ENCODE results near the gene UBTD2.

Gene UBTD2

GRCh38 chr5:172311026-172311425 lies 27.5 kb upstream of the UBTD2 start:
- ChIA-PET POLR2A (no interaction called here), CTCF (no interaction called here)
- DNase-seq (ENCODE audit: extremely low spot score), result no peak
- TF ChIP-seq TARDBP (IDR thresholded peaks at IDR 0.05) (no peak), SP1 (IDR thresholded peaks at IDR 0.05) (no peak), FOXK2 (IDR thresholded peaks at IDR 0.05) (no peak), CTBP1 (IDR thresholded peaks at IDR 0.05; ENCODE audit: borderline replicate concordance) (no peak), PKNOX1 (IDR thresholded peaks at IDR 0.05) (no peak), HDGF (IDR thresholded peaks at IDR 0.05; ENCODE audit: borderline replicate concordance) (no peak), ZNF384 (IDR thresholded peaks at IDR 0.05) (no peak), LEF1 (IDR thresholded peaks at IDR 0.05; ENCODE audit: borderline replicate concordance) (no peak), FOXM1 (IDR thresholded peaks at IDR 0.05; ENCODE audit: borderline replicate concordance) (no peak), L3MBTL2 (conservative IDR thresholded peaks at IDR 0.05) (no peak), SUZ12 (IDR thresholded peaks at IDR 0.05) (no peak), BHLHE40 (IDR thresholded peaks at IDR 0.05; ENCODE audit: borderline replicate concordance) (no peak), ELF4 (IDR thresholded peaks at IDR 0.05) (no peak), ARNT (IDR thresholded peaks at IDR 0.05) (no peak), NFRKB (IDR thresholded peaks at IDR 0.05) (no peak), FOXA1 (IDR thresholded peaks at IDR 0.05) (no peak)

GRCh38 chr5:172305380-172305779 lies 21.8 kb upstream of the UBTD2 start:
- CTCF ChIA-PET, result no interaction called here
- TF ChIP-seq ARNT (IDR thresholded peaks at IDR 0.05), result no peak
- TF ChIP-seq CTBP1 (IDR thresholded peaks at IDR 0.05; ENCODE audit: borderline replicate concordance), result no peak
- 0 out of 2 replicates have a peak, but pooled peaks have one; percentile 44 for TF ChIP-seq ZNF384 (IDR thresholded peaks at IDR 0.05)
- TF ChIP-seq FOXM1 (IDR thresholded peaks at IDR 0.05; ENCODE audit: borderline replicate concordance), result no peak
- no peak for TF ChIP-seq L3MBTL2 (conservative IDR thresholded peaks at IDR 0.05)
- DNase-seq (ENCODE audit: extremely low spot score), result no peak
- POLR2A ChIA-PET, result no interaction called here

- POLR2A ChIA-PET, result no interaction called here
- DNase-seq (ENCODE audit: extremely low spot score), result no peak
- TF ChIP-seq ARNT (IDR thresholded peaks at IDR 0.05) (no peak), L3MBTL2 (conservative IDR thresholded peaks at IDR 0.05) (no peak)
- CTCF ChIA-PET, result interaction anchor here (1.5 kb wide), 1 partner anchor 10 kb away, joined by 4 read pairs; no protein-coding TSS in a partner anchor
Observed at GRCh38 chr5:172303572-172304335, 20.2 kb upstream of the UBTD2 start.

- no peak for DNase-seq (ENCODE audit: extremely low spot score)
- TF ChIP-seq LEF1 (IDR thresholded peaks at IDR 0.05; ENCODE audit: borderline replicate concordance) (no peak), CTBP1 (IDR thresholded peaks at IDR 0.05; ENCODE audit: borderline replicate concordance) (no peak), ZNF384 (IDR thresholded peaks at IDR 0.05) (no peak), BHLHE40 (IDR thresholded peaks at IDR 0.05; ENCODE audit: borderline replicate concordance) (no peak), L3MBTL2 (conservative IDR thresholded peaks at IDR 0.05) (no peak)
- POLR2A ChIA-PET, result interaction anchor here (1.0 kb wide), 1 partner anchor 9 kb away, joined by 4 read pairs; no protein-coding TSS in a partner anchor
- CTCF ChIA-PET, result interaction anchor here (1.5 kb wide), 1 partner anchor 10 kb away, joined by 4 read pairs; no protein-coding TSS in a partner anchor
Observed at GRCh38 chr5:172303162-172303561, 19.6 kb upstream of the UBTD2 start.

- CTCF ChIA-PET, result no interaction called here
- no peak for DNase-seq (ENCODE audit: extremely low spot score)
- TF ChIP-seq NFRKB (IDR thresholded peaks at IDR 0.05) (no peak), L3MBTL2 (conservative IDR thresholded peaks at IDR 0.05) (no peak), HDGF (IDR thresholded peaks at IDR 0.05; ENCODE audit: borderline replicate concordance) (no peak), BHLHE40 (IDR thresholded peaks at IDR 0.05; ENCODE audit: borderline replicate concordance) (no peak), LEF1 (IDR thresholded peaks at IDR 0.05; ENCODE audit: borderline replicate concordance) (no peak), ELF4 (IDR thresholded peaks at IDR 0.05) (no peak), FOXA1 (IDR thresholded peaks at IDR 0.05) (no peak), FOXM1 (IDR thresholded peaks at IDR 0.05; ENCODE audit: borderline replicate concordance) (no peak), PKNOX1 (IDR thresholded peaks at IDR 0.05) (no peak), TARDBP (IDR thresholded peaks at IDR 0.05) (no peak), ARNT (IDR thresholded peaks at IDR 0.05) (no peak), FOXK2 (IDR thresholded peaks at IDR 0.05) (no peak), SP1 (IDR thresholded peaks at IDR 0.05) (no peak), SUZ12 (IDR thresholded peaks at IDR 0.05) (no peak), CTBP1 (IDR thresholded peaks at IDR 0.05; ENCODE audit: borderline replicate concordance) (no peak)
- POLR2A ChIA-PET, result interaction anchor here (1.0 kb wide), 1 partner anchor 10 kb away, joined by 4 read pairs; no protein-coding TSS in a partner anchor
Observed at GRCh38 chr5:172302047-172302710, 18.6 kb upstream of the UBTD2 start.

GRCh38 chr5:172299916-172300439 lies 16.4 kb upstream of the UBTD2 start:
- POLR2A ChIA-PET, result interaction anchor here (1.2 kb wide), 1 partner anchor 16 kb away, joined by 4 read pairs; the partner anchor contains the start of gene UBTD2
- CTCF ChIA-PET, result interaction anchor here (0.6 kb wide), 1 partner anchor 367 kb away, joined by 3 read pairs; no protein-coding TSS in a partner anchor
- no peak for DNase-seq (ENCODE audit: extremely low spot score)
- TF ChIP-seq L3MBTL2 (conservative IDR thresholded peaks at IDR 0.05) (no peak), ARNT (IDR thresholded peaks at IDR 0.05) (no peak), FOXM1 (IDR thresholded peaks at IDR 0.05; ENCODE audit: borderline replicate concordance) (no peak), PKNOX1 (IDR thresholded peaks at IDR 0.05) (no peak), LEF1 (IDR thresholded peaks at IDR 0.05; ENCODE audit: borderline replicate concordance) (no peak), CTBP1 (IDR thresholded peaks at IDR 0.05; ENCODE audit: borderline replicate concordance) (no peak), TARDBP (IDR thresholded peaks at IDR 0.05) (no peak), SUZ12 (IDR thresholded peaks at IDR 0.05) (no peak), FOXA1 (IDR thresholded peaks at IDR 0.05) (no peak), NFRKB (IDR thresholded peaks at IDR 0.05) (no peak), BHLHE40 (IDR thresholded peaks at IDR 0.05; ENCODE audit: borderline replicate concordance) (no peak), SP1 (IDR thresholded peaks at IDR 0.05) (no peak), HDGF (IDR thresholded peaks at IDR 0.05; ENCODE audit: borderline replicate concordance) (no peak)

Measured in HEK293T (cell line).